Kidney capillary endothelial cell (primary cell): ENCODE measurements around the gene PITPNM3.
"Not testable (repeated sequence)": the region's sequence is repeated elsewhere in the genome, so short reads cannot be mapped to it uniquely, and the experiment has no call there.

ENCODE experiments used
- DNase-seq: peaks from one replicate; pipeline ENCODE4 v3.0.0-alpha.2; 2018; ENCODE audit warnings: low spot score

PITPNM3 gene

DNA sequence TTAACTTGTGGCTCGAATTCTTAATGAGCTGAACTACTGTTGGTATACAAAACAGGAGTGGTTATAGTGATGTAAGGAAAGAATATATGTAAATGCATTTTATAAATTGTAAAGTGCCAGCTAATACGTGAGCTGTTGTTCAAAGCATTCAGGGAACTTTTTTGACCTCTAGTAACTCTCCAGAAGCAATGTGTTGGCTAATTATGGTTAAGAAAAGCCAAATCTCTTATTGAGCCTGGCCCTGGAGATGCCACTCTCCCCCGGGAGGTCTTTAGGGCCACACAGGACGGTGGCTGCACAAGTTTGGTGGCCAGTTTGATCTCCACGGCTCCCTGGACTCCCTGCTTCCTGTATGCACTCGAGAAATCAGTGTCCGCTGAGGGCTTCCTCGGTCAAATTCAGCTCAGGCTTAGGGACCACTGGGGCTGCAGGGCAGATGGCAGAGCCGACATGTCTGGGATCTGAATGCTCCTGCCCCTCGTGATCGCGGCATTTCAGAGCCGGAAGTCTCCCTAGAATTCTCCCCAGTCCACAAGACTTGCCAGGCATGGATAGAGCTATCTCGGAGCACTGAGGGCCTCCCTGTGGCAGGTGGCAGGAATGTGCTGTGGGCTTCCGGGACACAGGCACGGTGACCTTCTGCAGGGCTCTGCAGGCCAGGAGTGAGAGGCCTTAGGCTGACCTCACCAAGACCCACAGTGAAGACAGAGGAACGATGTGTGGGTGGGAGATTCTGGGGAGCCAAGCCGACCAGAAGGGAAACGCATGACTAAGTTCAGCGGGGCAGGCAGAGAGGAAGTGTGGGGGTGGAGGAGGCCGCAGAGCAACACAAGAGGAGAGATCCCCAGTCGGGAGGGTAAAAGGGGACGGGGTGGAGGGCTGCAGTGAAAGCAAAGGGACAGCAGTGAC is 18.6 kb upstream of the PITPNM3 start:
- DNase-seq: peak; percentile 88

- DNase-seq: no peak
These were observed 17.8 kb upstream of the PITPNM3 start for GRCh38 chr17:6573982-6574686.

- DNase-seq: not testable (repeated sequence)
These were observed 17.1 kb upstream of the PITPNM3 start for GRCh38 chr17:6573495-6573894.

GRCh38 chr17:6572972-6573370 is 16.6 kb upstream of the PITPNM3 start:
- DNase-seq: no peak

- no peak for DNase-seq
These were observed 15.1 kb upstream of the PITPNM3 start for GRCh38 chr17:6571452-6571781.

- DNase-seq: no peak
These were observed 14.5 kb upstream of the PITPNM3 start for GRCh38 chr17:6570731-6571451.

GRCh38 chr17:6569370-6570285 is 13.3 kb upstream of the PITPNM3 start:
- no peak for DNase-seq

DNA sequence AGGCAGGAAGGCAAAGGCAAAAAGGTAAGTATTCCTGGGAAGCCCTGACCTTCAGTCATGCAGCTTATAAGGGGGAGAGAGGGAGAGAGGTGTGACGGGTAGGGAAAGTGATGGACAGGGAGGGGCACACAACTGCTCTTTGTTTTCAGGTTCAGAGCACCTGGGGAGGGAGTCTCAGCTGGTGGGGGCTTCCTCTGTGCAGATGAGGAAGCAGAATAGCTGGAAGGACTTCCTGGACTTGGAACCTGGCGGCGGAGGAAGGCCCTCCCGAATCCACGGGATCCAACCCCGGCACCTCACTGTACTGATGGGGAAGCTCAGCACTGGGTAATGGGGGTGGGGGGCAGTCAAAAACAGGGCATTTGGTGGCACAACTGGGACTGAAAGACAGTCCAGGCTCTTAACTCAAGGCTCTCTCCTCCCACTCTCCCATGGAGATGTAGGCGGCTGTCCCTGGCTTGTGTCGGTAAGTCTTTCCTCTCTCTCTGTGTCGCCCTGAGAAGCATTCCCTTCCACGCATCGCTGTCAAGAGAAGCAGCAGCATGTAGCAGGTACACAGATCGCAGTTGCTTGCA is 11.9 kb upstream of the PITPNM3 start:
- no peak for DNase-seq

GRCh38 chr17:6567528-6568183 is 11.3 kb upstream of the PITPNM3 start:
- no peak for DNase-seq

- DNase-seq: no peak
These were observed 5.1 kb upstream of the PITPNM3 start for GRCh38 chr17:6561446-6561845.

GRCh38 chr17:6560496-6560895 is 4.1 kb upstream of the PITPNM3 start:
- no peak for DNase-seq

GRCh38 chr17:6559753-6560215 is 3.4 kb upstream of the PITPNM3 start:
- no peak for DNase-seq

DNA sequence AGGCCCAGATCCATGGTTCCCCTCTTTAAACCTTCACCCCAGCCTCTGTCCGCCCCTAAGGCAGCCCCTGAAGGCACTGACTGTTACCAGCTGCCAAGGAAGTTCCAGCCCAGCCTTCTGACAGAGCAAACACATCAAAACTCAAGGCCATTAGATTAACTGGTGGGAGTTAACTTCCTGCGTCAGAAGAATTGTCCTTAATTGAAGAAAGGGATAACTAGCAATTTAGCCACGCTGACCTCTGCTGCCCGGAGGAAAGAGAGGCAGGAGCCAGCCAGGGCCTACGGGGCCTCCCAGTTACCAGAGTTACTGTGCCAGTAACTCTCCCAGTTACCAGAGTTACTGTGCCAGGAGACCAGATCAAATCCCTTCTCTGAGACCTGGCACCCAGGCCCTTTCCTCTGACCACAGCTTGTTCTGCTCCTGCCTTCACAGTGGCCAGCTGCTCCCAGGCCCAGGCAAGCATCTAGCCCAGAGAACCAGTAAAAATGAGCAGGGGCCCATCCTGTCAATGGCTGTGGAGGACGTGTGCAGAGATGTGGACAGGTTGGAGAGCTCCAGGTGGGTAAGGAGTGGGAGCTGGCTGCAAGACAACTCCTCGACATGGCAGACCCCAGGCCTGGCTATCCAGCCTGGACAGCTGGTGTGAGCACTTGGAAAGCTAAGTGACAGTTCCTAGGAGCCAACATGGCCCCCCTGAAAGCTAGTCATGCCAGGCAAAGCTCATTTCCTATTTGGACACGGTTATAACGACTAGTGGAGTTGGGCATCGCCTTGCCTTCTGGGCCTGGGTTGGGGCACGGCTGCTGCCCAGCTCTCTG is 2.8 kb upstream of the PITPNM3 start:
- DNase-seq: no peak

DNA sequence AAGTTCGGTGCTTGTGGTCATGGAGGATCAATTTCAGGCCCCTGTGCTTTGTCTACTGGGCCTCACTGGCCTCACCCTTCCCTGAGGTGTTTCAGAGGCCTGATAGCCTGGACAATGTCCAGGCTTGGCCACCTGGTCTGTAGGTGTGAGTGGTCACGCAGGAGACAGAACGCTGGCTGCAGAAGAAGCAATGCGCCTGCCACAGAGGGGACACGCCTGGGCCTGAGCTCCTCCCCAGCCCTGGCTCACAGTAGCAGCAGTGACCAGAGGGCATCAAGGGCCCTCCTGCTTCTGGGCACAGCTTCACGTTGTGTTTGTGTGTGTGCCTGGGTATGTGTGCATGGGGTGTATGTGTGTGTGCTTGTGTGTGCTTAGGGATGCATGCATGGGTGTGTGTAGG is 1.9 kb upstream of the PITPNM3 start:
- no peak for DNase-seq

GRCh38 chr17:6557040-6557438 is 684 bp upstream of the PITPNM3 start:
- no peak for DNase-seq

- no peak for DNase-seq
These were observed 829 bp downstream of the PITPNM3 start for GRCh38 chr17:6555331-6556120.

DNA sequence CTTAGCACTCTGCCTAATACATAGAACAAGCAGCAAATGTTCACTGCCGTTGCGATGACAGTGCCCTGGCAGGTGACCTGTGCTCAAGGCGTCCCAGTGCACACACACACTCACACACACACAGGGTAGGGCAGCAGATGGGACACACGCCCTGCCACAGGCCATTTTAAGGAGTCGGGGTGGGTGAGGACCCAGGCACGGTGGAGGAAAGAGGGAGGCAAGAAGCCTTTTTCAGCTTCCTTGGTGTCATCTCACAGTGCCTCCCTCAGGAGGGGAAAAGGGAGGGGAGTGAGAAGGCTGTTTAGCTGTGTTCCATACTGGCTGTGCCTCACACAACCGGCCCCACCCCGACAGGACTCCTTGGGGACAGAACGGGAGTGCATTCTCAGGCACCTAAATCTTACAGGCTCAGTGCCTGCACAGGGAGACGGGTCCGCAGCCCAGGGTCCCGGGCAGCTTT is 1.5 kb downstream of the PITPNM3 start:
- DNase-seq: no peak

DNA sequence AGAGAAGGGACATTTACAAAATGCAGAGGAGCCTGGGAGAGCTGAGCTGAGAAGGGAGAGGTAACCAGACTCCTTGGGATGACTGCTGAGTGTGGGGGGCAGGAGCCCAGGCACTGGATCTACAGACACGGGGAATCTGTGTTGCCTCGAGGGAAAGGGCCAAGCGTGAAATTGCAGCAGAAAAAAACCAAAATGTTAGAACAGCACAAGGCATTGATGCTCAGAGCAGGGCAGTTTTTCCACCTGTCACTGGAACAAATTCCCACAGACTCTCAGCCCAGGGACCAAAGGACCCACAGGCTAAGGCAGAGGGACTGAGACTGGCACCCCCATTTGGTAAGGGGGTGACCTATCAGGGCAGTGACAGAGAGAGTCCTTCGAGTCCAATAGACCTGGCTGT is 2.0 kb downstream of the PITPNM3 start:
- DNase-seq: no peak
